ENCODE results near the gene ACP1. TPM values are rescaled to one million over a fixed set of nuclear protein-coding genes. Genes with fewer than 3 reads are reported as not detected.

The ACP1 gene
- total and polyA plus RNA-seq, 2 of the 8 experiments (the other 6 are each of a cell fraction or from before 2014, with no cell fraction given), result 115 to 155 TPM

- CTCF ChIA-PET (ENCODE audit: partially characterized antibody), result interaction anchor here (1.0 to 2.0 kb wide), 2 partner anchors 8 to 78 kb away, joined by 3 to 7 read pairs; no protein-coding TSS in a partner anchor
- WGBS, 2 experiments (ENCODE audit: extremely low coverage in 1 of 2, insufficient coverage in 1 of 2, insufficient read length in 1 of 2, insufficient replicate concordance in 2 of 2, low coverage in 1 of 2, low lambda C conversion rate in 2 of 2, missing lambda C conversion rate in 1 of 2), result 93% methylated on average over 2 of the region's 2 CpGs; no CpG with 5 or more reads in 1 of the 2 experiments
- no peak for FAIRE-seq
Measured at GRCh38 chr2:255195-255594, 9.6 kb upstream of the ACP1 start.

More at GRCh38 chr2:255195-255594, 9.6 kb upstream of the ACP1 start:
- Histone ChIP-seq H3K14ac (ENCODE audit: insufficient read length) (no peak overlapping the region), H3K9ac (replicated peaks in 1 of 4; ENCODE audit: extremely low read depth in 1 of 4, low read depth in 3 of 4, low read length in 3 of 4) (no peak overlapping the region), H3K9me3 (ENCODE audit: insufficient read depth in 2 of 2, low read depth in 1 of 2, low read length in 1 of 2) (peaks cover 11 to 12% of the 10 kb centered on the region in 2 experiments), H4K91ac (replicated peaks; ENCODE audit: insufficient read length, low read length) (no peak overlapping the region), H4K20me1 (replicated peaks in 1 of 2; ENCODE audit: control insufficient read depth in 1 of 2, insufficient read depth in 2 of 2, low read length in 2 of 2) (peaks cover 0 to 4% of the 10 kb centered on the region in 2 experiments), H3K4me2 (ENCODE audit: insufficient read depth in 1 of 2, low read depth in 2 of 2, low read length in 2 of 2) (no peak overlapping the region), H3K18ac (ENCODE audit: extremely low read depth, low read length) (no peak overlapping the region), H2BK5ac (ENCODE audit: low read depth, low read length) (no peak overlapping the region), H2BK15ac (ENCODE audit: low read length) (no peak overlapping the region), H2AFZ (ENCODE audit: low read length) (no peak overlapping the region), H3K79me1 (ENCODE audit: low read depth, low read length) (no peaks in the 10 kb centered on the region), H2BK12ac (ENCODE audit: low read depth, low read length) (no peak overlapping the region), H2BK20ac (ENCODE audit: low read length) (no peak overlapping the region), H3K23ac (ENCODE audit: insufficient read length) (no peak overlapping the region), H3K27me3 (replicated peaks in 1 of 4; ENCODE audit: control insufficient read depth in 3 of 4, extremely low read depth in 1 of 4, insufficient read depth in 3 of 4, low read length in 3 of 4) (no peaks in the 10 kb centered on the region), H3K79me2 (ENCODE audit: control insufficient read depth in 1 of 2, insufficient read depth in 2 of 2, low read length in 2 of 2) (peaks cover 0 to 2% of the 10 kb centered on the region in 2 experiments; a peak in 1 of 4 replicates), H3K56ac (replicated peaks; ENCODE audit: insufficient read length, low read depth, low read length) (no peak overlapping the region), H3K4me3 (ENCODE audit: extremely low read depth in 1 of 4, insufficient read depth in 2 of 4, low read depth in 3 of 4, low read length in 4 of 4) (no peak overlapping the region), H2AK5ac (ENCODE audit: low read depth, low read length) (no peak overlapping the region), H4K8ac (ENCODE audit: extremely low read depth, insufficient read depth, low read length) (no peak overlapping the region), H3K23me2 (ENCODE audit: low read depth, low read length) (no peaks in the 10 kb centered on the region), H3K4ac (replicated peaks; ENCODE audit: insufficient read length, low read depth, low read length) (no peak overlapping the region), H3K27ac (ENCODE audit: low read depth, low read length) (no peak overlapping the region), H2BK120ac (replicated peaks; ENCODE audit: low read depth, low read length) (no peak overlapping the region), H3K4me1 (replicated peaks in 1 of 4; ENCODE audit: control insufficient read depth in 3 of 4, insufficient read depth in 4 of 4, low read length in 3 of 4) (no peaks in the 10 kb centered on the region), H3K36me3 (ENCODE audit: control insufficient read depth in 2 of 4, insufficient read depth in 4 of 4, low read length in 3 of 4) (peaks cover 0 to 15% (median 2%) of the 10 kb centered on the region in 4 experiments; a peak in 3 of 8 replicates), H4K5ac (ENCODE audit: insufficient read length, low read depth, low read length) (no peak overlapping the region)
- POLR2A ChIA-PET (ENCODE audit: partially characterized antibody), result interaction anchor here (1.0 kb wide), 1 partner anchor 9 kb away, joined by 3 read pairs; no protein-coding TSS in a partner anchor
- no peak for TF ChIP-seq SP4 (IDR thresholded peaks at IDR 0.05; ENCODE audit: low read length)
- TF ChIP-seq PHF8 (conservative IDR thresholded peaks at IDR 0.05; ENCODE audit: low read depth, low read length), result no peak
- no peak for TF ChIP-seq E2F6 (IDR thresholded peaks at IDR 0.05)
- no peak for TF ChIP-seq SIN3A (conservative IDR thresholded peaks at IDR 0.05 in 1 of 2, IDR thresholded peaks at IDR 0.05 in 1 of 2; ENCODE audit: low read depth in 1 of 2, low read length in 2 of 2)
- no peak for DNase-seq (ENCODE audit: low read depth in 1 of 2, low spot score in 2 of 2)

Data from H1 (cell line).